ENCODE measurements around the gene ZNF646.

ZNF646 gene

GRCh38 chr16:31081428-31082351 is 7.5 kb downstream of the ZNF646 start:
- Histone ChIP-seq H3K4me1 (ENCODE audit: control insufficient read depth, insufficient read depth, low read length) (no peaks in the 10 kb centered on the region), H3K27me3 (ENCODE audit: control insufficient read depth, insufficient read depth, low read length) (no peaks in the 10 kb centered on the region), H3K4me3 (ENCODE audit: low read length) (no peak overlapping the region), H3K9ac (ENCODE audit: low read length) (no peak overlapping the region), H3K27ac (ENCODE audit: low read depth, low read length) (no peak overlapping the region), H3K36me3 (ENCODE audit: control insufficient read depth, insufficient read depth, low read length) (peaks cover 45% of the 10 kb centered on the region)

- peaks cover 43% of the 10 kb centered on the region for H3K36me3 ChIP-seq (ENCODE audit: control insufficient read depth, insufficient read depth, low read length)
Measured at GRCh38 chr16:31082368-31083045, 8.3 kb downstream of the ZNF646 start.

GRCh38 chr16:31083081-31083480 is 8.9 kb downstream of the ZNF646 start:
- H3K9ac ChIP-seq (ENCODE audit: low read length), result no peak overlapping the region
- no peaks in the 10 kb centered on the region for H3K27me3 ChIP-seq (ENCODE audit: control insufficient read depth, insufficient read depth, low read length)
- no peaks in the 10 kb centered on the region for H3K4me1 ChIP-seq (ENCODE audit: control insufficient read depth, insufficient read depth, low read length)
- H3K4me3 ChIP-seq (ENCODE audit: low read length), result no peak overlapping the region
- H3K36me3 ChIP-seq (ENCODE audit: control insufficient read depth, insufficient read depth, low read length), result peaks cover 37% of the 10 kb centered on the region
- H3K27ac ChIP-seq (ENCODE audit: low read depth, low read length), result no peak overlapping the region

More at GRCh38 chr16:31082368-31083045, 8.3 kb downstream of the ZNF646 start:
- no peaks in the 10 kb centered on the region for H3K27me3 ChIP-seq (ENCODE audit: control insufficient read depth, insufficient read depth, low read length)
- H3K9ac ChIP-seq (ENCODE audit: low read length), result no peak overlapping the region
- H3K4me1 ChIP-seq (ENCODE audit: control insufficient read depth, insufficient read depth, low read length), result no peaks in the 10 kb centered on the region
- no peak overlapping the region for H3K4me3 ChIP-seq (ENCODE audit: low read length)
- no peak overlapping the region for H3K27ac ChIP-seq (ENCODE audit: low read depth, low read length)

GRCh38 chr16:31083556-31083955 is 9.3 kb downstream of the ZNF646 start:
- H3K36me3 ChIP-seq (ENCODE audit: control insufficient read depth, insufficient read depth, low read length), result peaks cover 33% of the 10 kb centered on the region
- H3K4me3 ChIP-seq (ENCODE audit: low read length), result no peak overlapping the region
- no peaks in the 10 kb centered on the region for H3K4me1 ChIP-seq (ENCODE audit: control insufficient read depth, insufficient read depth, low read length)
- H3K27ac ChIP-seq (ENCODE audit: low read depth, low read length), result no peak overlapping the region
- no peaks in the 10 kb centered on the region for H3K27me3 ChIP-seq (ENCODE audit: control insufficient read depth, insufficient read depth, low read length)
- H3K9ac ChIP-seq (ENCODE audit: low read length), result no peak overlapping the region

DNA sequence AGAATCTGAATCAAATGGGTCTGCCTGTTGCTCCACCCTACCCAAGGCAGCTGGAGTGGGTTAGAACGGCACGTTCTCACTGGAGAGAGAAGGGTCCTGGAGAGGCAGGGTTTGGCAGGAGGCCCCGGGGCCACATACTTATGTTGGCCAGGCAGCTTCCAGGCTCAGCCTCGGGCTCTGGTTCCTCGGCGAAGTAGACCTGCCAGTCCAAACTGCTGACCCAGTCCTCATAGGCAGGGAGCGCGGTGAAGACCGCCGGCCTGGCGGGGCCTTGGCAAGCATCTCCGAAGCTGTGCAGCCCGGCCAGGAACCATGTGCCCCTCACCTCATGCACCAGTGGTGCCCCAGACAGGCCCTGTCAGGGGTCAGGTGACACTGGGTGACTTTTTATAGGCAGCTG is 9.8 kb downstream of the ZNF646 start:
- peaks cover 28% of the 10 kb centered on the region for H3K36me3 ChIP-seq (ENCODE audit: control insufficient read depth, insufficient read depth, low read length)
- H3K9ac ChIP-seq (ENCODE audit: low read length), result no peak overlapping the region
- no peaks in the 10 kb centered on the region for H3K4me1 ChIP-seq (ENCODE audit: control insufficient read depth, insufficient read depth, low read length)
- no peak overlapping the region for H3K27ac ChIP-seq (ENCODE audit: low read depth, low read length)
- H3K4me3 ChIP-seq (ENCODE audit: low read length), result no peak overlapping the region
- H3K27me3 ChIP-seq (ENCODE audit: control insufficient read depth, insufficient read depth, low read length), result no peaks in the 10 kb centered on the region

GRCh38 chr16:31084584-31085302 is 10.5 kb downstream of the ZNF646 start:
- Histone ChIP-seq H3K36me3 (ENCODE audit: control insufficient read depth, insufficient read depth, low read length) (peaks cover 21% of the 10 kb centered on the region), H3K4me3 (ENCODE audit: low read length) (no peak overlapping the region), H3K27me3 (ENCODE audit: control insufficient read depth, insufficient read depth, low read length) (no peaks in the 10 kb centered on the region), H3K4me1 (ENCODE audit: control insufficient read depth, insufficient read depth, low read length) (no peaks in the 10 kb centered on the region), H3K9ac (ENCODE audit: low read length) (no peak overlapping the region), H3K27ac (ENCODE audit: low read depth, low read length) (no peak overlapping the region)

DNA sequence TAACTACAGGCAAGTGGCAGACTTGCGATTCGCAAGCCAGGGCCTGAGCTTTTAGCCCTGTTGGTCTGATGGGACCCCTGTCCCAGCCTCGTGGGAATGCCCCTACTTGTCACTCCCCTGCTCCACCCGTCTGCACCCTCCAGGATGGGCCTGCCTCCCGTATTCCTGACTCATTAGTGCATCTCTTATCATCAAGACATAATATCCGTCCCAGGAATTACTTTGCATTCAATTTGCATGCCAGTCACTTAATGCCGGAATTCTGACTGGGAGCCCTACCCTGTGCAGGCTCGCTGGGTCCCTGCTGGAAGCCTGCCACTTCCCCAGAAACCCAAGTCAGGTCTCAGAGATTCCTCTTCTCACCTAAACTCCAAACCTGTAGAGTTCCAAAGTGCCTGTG is 11.2 kb downstream of the ZNF646 start:
- H3K36me3 ChIP-seq (ENCODE audit: control insufficient read depth, insufficient read depth, low read length), result peaks cover 16% of the 10 kb centered on the region

DNA sequence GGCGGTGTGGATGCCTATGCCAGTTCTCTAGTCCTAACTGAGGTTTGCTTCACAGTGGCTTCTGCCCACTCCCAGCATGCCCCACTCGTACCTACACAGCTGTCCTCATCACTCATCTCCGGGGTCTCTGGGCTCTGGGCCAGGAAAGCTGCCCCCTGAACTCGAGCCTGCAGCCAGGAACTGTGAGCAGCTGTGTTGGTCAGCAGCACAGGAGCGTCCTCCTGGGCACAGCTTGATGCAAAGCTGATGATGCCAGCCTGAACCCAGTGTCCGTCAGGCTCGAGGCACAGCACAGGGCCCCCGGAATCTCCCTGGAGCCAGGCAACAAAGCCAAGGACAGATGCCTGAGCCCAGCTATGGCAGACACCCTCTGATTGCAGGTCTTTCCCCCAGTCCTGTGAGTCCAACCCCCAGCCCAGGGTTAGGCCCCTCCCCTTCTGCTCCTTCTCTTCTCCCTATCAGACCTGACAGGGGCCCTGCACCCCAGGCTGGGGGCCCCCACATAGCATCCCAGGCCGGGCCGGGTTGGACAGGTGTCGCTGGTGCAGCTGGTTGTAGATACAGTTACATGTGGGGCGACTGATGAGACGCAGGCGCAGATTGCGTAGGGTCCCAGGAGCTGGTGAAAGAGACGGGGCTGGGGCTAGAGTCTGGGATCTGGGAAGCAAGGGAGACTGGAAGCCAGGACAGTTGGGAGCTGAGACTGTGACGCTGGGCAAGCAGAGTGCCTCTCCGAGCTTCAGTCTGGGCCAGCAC is 11.8 kb downstream of the ZNF646 start:
- no peaks in the 10 kb centered on the region for H3K4me1 ChIP-seq (ENCODE audit: control insufficient read depth, insufficient read depth, low read length)
- no peak overlapping the region for H3K27ac ChIP-seq (ENCODE audit: low read depth, low read length)
- H3K36me3 ChIP-seq (ENCODE audit: control insufficient read depth, insufficient read depth, low read length), result peaks cover 15% of the 10 kb centered on the region
- no peak overlapping the region for H3K4me3 ChIP-seq (ENCODE audit: low read length)
- H3K27me3 ChIP-seq (ENCODE audit: control insufficient read depth, insufficient read depth, low read length), result no peaks in the 10 kb centered on the region
- no peak overlapping the region for H3K9ac ChIP-seq (ENCODE audit: low read length)

More for the DNA sequence above, 11.2 kb downstream of the ZNF646 start:
- Histone ChIP-seq H3K9ac (ENCODE audit: low read length) (no peak overlapping the region), H3K27ac (ENCODE audit: low read depth, low read length) (no peak overlapping the region), H3K4me1 (ENCODE audit: control insufficient read depth, insufficient read depth, low read length) (no peaks in the 10 kb centered on the region), H3K4me3 (ENCODE audit: low read length) (no peak overlapping the region), H3K27me3 (ENCODE audit: control insufficient read depth, insufficient read depth, low read length) (no peaks in the 10 kb centered on the region)

GRCh38 chr16:31086629-31086906 is 12.3 kb downstream of the ZNF646 start:
- Histone ChIP-seq H3K4me1 (ENCODE audit: control insufficient read depth, insufficient read depth, low read length) (no peaks in the 10 kb centered on the region), H3K36me3 (ENCODE audit: control insufficient read depth, insufficient read depth, low read length) (peaks cover 14% of the 10 kb centered on the region)

GRCh38 chr16:31087481-31087880 is 13.3 kb downstream of the ZNF646 start:
- Histone ChIP-seq H3K4me3 (ENCODE audit: low read length) (no peak overlapping the region), H3K27me3 (ENCODE audit: control insufficient read depth, insufficient read depth, low read length) (no peaks in the 10 kb centered on the region), H3K27ac (ENCODE audit: low read depth, low read length) (no peak overlapping the region), H3K36me3 (ENCODE audit: control insufficient read depth, insufficient read depth, low read length) (peaks cover 14% of the 10 kb centered on the region), H3K9ac (ENCODE audit: low read length) (no peak overlapping the region), H3K4me1 (ENCODE audit: control insufficient read depth, insufficient read depth, low read length) (no peaks in the 10 kb centered on the region)

More at GRCh38 chr16:31086629-31086906, 12.3 kb downstream of the ZNF646 start:
- Histone ChIP-seq H3K9ac (ENCODE audit: low read length) (no peak overlapping the region), H3K27me3 (ENCODE audit: control insufficient read depth, insufficient read depth, low read length) (no peaks in the 10 kb centered on the region), H3K27ac (ENCODE audit: low read depth, low read length) (no peak overlapping the region), H3K4me3 (ENCODE audit: low read length) (no peak overlapping the region)

DNA sequence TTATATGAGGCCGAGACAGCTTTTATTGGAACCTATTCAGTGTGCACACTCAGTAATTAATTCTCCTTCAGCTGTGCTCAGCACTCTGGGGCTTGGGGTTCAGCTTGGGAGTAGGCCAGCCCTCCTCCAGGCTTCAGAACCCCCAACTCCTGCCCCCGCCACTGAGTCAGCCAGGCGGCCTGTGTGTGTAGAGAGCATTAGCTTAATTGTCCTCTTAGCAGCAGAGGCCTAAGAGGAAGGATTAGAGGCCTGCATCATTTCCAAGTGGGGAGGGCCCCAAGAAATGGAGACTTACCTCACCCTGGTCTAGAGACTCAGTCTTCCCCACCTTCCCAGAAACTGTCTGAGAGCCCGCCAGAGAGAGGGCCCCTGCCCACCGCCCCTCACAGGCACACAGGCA is 13.7 kb downstream of the ZNF646 start:
- no peaks in the 10 kb centered on the region for H3K4me1 ChIP-seq (ENCODE audit: control insufficient read depth, insufficient read depth, low read length)
- no peak overlapping the region for H3K9ac ChIP-seq (ENCODE audit: low read length)
- no peak overlapping the region for H3K27ac ChIP-seq (ENCODE audit: low read depth, low read length)
- no peaks in the 10 kb centered on the region for H3K27me3 ChIP-seq (ENCODE audit: control insufficient read depth, insufficient read depth, low read length)
- no peak overlapping the region for H3K4me3 ChIP-seq (ENCODE audit: low read length)
- peaks cover 14% of the 10 kb centered on the region for H3K36me3 ChIP-seq (ENCODE audit: control insufficient read depth, insufficient read depth, low read length)

All from rectal smooth muscle tissue (tissue), 1 donor.